Activated CD8-positive, alpha-beta memory T cell treated with anti-CD3 and anti-CD28 coated beads, Interleukin-2, amount 50 U/mL, for 24 hours (primary cell): ENCODE measurements around the gene TMC2.

Experiments
- DNase-seq: peaks from one replicate; pipeline ENCODE4 v3.0.0-alpha.2; 2020; ENCODE audit errors: extremely low read depth

The TMC2 gene

GRCh38 chr20:2578475-2579192 is 42.3 kb downstream of the TMC2 start:
- DNase-seq: no peak

- no peak for DNase-seq
These were observed 49.4 kb downstream of the TMC2 start for GRCh38 chr20:2585811-2586210.

- no peak for DNase-seq
These were observed 57.4 kb downstream of the TMC2 start for GRCh38 chr20:2593756-2594155.

GRCh38 chr20:2595076-2595475 is 58.7 kb downstream of the TMC2 start:
- no peak for DNase-seq

- DNase-seq: no peak
These were observed 60.4 kb downstream of the TMC2 start for GRCh38 chr20:2596673-2597279.

GRCh38 chr20:2599288-2600006 is 63.1 kb downstream of the TMC2 start:
- no peak for DNase-seq

GRCh38 chr20:2602046-2602735 is 65.8 kb downstream of the TMC2 start:
- DNase-seq: no peak

GRCh38 chr20:2602746-2603145 is 66.4 kb downstream of the TMC2 start:
- DNase-seq: no peak

- DNase-seq: no peak
These were observed 67.6 kb downstream of the TMC2 start for GRCh38 chr20:2603816-2604505.

GRCh38 chr20:2604506-2604835 is 68.1 kb downstream of the TMC2 start:
- no peak for DNase-seq

- no peak for DNase-seq
These were observed 70.2 kb downstream of the TMC2 start for GRCh38 chr20:2606507-2607006.

- no peak for DNase-seq
These were observed 74.0 kb downstream of the TMC2 start for GRCh38 chr20:2610326-2610725.

GRCh38 chr20:2610941-2611720 is 74.8 kb downstream of the TMC2 start:
- no peak for DNase-seq

- no peak for DNase-seq
These were observed 75.7 kb downstream of the TMC2 start for GRCh38 chr20:2612073-2612472.

- DNase-seq: no peak
These were observed 80.3 kb downstream of the TMC2 start for GRCh38 chr20:2616634-2617033.

- no peak for DNase-seq
These were observed 80.8 kb downstream of the TMC2 start for GRCh38 chr20:2617099-2617714.

GRCh38 chr20:2618815-2619214 is 82.4 kb downstream of the TMC2 start:
- no peak for DNase-seq

- DNase-seq: no peak
These were observed 83.0 kb downstream of the TMC2 start for GRCh38 chr20:2619337-2619736.

- no peak for DNase-seq
These were observed 83.7 kb downstream of the TMC2 start for GRCh38 chr20:2619961-2620595.

- no peak for DNase-seq
These were observed 87.8 kb downstream of the TMC2 start for GRCh38 chr20:2624190-2624589.
